ENCODE results near the gene SLX4IP.

Gene SLX4IP

DNA sequence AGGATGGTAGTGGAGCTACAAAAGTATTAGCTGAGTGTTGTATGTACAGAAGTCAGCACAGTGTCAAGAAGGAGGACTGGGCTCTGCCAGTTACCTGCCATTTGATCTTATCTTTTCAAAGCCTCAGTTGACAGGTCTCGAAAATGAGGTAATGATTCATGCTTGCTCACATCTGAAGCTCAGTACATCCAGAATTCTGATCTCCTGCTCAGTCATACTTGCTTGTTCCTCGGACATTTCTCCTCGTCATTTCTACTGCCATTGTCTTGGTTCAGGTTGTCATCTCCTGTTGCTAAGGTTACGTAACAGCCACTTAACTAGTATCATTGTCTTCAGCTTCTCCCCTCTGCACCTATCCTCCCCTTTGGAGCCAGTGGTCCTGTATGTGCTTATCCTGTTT is 89.5 kb downstream of the SLX4IP start:
- H4K20me1 ChIP-seq (ENCODE audit: insufficient read depth, low read length): no peaks in the 10 kb centered on the region
- H3K79me2 ChIP-seq (ENCODE audit: low read length): 0 out of 2 replicates have a peak, but pooled peaks cover 3% of the 10 kb centered on the region
- no peak overlapping the region for H3K9ac ChIP-seq (ENCODE audit: low read length)
- no peak overlapping the region for H3K4me2 ChIP-seq (ENCODE audit: low read length)
- no peaks in the 10 kb centered on the region for H3K4me1 ChIP-seq (ENCODE audit: low read length)
- TF ChIP-seq EZH2phosphoT487 (IDR thresholded peaks at IDR 0.05; ENCODE audit: low read depth): no peak
- TF ChIP-seq CTCF (IDR thresholded peaks at IDR 0.05; ENCODE audit: low read depth, low read length): no peak
- no peak overlapping the region for H3K27ac ChIP-seq (ENCODE audit: low read length)
- H2AFZ ChIP-seq (ENCODE audit: low read depth, low read length): no peak overlapping the region
- no peaks in the 10 kb centered on the region for H3K36me3 ChIP-seq (replicated peaks; ENCODE audit: low read depth, low read length)
- H3K27me3 ChIP-seq (ENCODE audit: low read depth, low read length): no peaks in the 10 kb centered on the region
- H3K4me3 ChIP-seq (ENCODE audit: low read length): no peak overlapping the region
- no peaks in the 10 kb centered on the region for H3K9me3 ChIP-seq (ENCODE audit: insufficient read depth, low read length)

DNA sequence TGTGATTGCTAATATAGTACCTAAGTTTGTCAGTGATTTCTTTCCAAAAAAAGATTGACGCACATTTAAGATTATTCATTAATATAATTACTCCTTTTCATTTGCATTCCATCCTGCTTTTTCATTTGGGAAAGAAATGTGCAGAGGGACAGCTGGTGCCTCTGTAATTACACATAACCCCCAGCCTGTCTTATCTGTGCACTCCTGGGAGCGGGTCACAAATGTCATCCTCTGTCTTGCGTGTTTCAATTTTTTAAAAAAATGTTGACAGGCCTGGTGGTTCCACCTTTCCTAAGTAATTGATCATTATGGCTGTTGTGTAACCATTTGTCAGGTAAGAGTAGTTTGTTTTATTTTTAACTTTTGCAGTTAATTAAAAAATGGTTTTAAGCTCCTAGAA is 92.7 kb downstream of the SLX4IP start:
- Histone ChIP-seq H3K4me2 (ENCODE audit: low read length) (no peak overlapping the region), H3K27me3 (ENCODE audit: low read depth, low read length) (no peaks in the 10 kb centered on the region), H3K36me3 (replicated peaks; ENCODE audit: low read depth, low read length) (no peaks in the 10 kb centered on the region), H3K9ac (ENCODE audit: low read length) (no peak overlapping the region), H3K79me2 (ENCODE audit: low read length) (no peaks in the 10 kb centered on the region), H3K4me1 (ENCODE audit: low read length) (no peaks in the 10 kb centered on the region), H4K20me1 (ENCODE audit: insufficient read depth, low read length) (no peaks in the 10 kb centered on the region), H3K4me3 (ENCODE audit: low read length) (no peak overlapping the region), H2AFZ (ENCODE audit: low read depth, low read length) (no peak overlapping the region), H3K9me3 (ENCODE audit: insufficient read depth, low read length) (no peaks in the 10 kb centered on the region), H3K27ac (ENCODE audit: low read length) (no peak overlapping the region)
- TF ChIP-seq CTCF (IDR thresholded peaks at IDR 0.05; ENCODE audit: low read depth, low read length): no peak
- TF ChIP-seq EZH2phosphoT487 (IDR thresholded peaks at IDR 0.05; ENCODE audit: low read depth): no peak

GRCh38 chr20:10530883-10531282 is 95.8 kb downstream of the SLX4IP start:
- H3K36me3 ChIP-seq (replicated peaks; ENCODE audit: low read depth, low read length): no peaks in the 10 kb centered on the region
- no peaks in the 10 kb centered on the region for H3K27me3 ChIP-seq (ENCODE audit: low read depth, low read length)
- H3K4me3 ChIP-seq (ENCODE audit: low read length): no peak overlapping the region
- H3K9me3 ChIP-seq (ENCODE audit: insufficient read depth, low read length): no peaks in the 10 kb centered on the region
- H3K9ac ChIP-seq (ENCODE audit: low read length): no peak overlapping the region
- H2AFZ ChIP-seq (ENCODE audit: low read depth, low read length): no peak overlapping the region
- H3K4me2 ChIP-seq (ENCODE audit: low read length): no peak overlapping the region
- no peaks in the 10 kb centered on the region for H4K20me1 ChIP-seq (ENCODE audit: insufficient read depth, low read length)
- no peak overlapping the region for H3K27ac ChIP-seq (ENCODE audit: low read length)
- H3K4me1 ChIP-seq (ENCODE audit: low read length): no peaks in the 10 kb centered on the region
- TF ChIP-seq EZH2phosphoT487 (IDR thresholded peaks at IDR 0.05; ENCODE audit: low read depth) (no peak), CTCF (IDR thresholded peaks at IDR 0.05; ENCODE audit: low read depth, low read length) (no peak)
- H3K79me2 ChIP-seq (ENCODE audit: low read length): no peaks in the 10 kb centered on the region

DNA sequence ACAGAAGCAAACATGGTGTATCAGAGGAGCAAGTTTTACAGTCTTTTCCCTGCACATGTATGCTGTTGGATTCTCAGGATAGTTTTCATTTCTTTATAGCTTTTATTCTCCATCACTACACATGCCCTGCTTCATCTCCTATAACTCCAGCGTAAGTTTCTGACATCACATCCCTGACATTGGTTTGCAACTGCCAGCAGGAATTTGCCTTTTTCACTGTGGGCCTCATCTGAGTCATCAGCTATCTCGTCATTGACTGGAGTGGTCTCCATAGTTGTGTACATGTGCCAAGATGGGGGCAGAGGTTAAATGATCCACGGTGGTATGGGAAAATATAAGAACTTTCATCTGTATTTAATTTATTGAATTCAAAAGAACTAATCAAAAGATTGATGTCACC is 96.7 kb downstream of the SLX4IP start:
- H3K9ac ChIP-seq (ENCODE audit: low read length): no peak overlapping the region
- H3K4me2 ChIP-seq (ENCODE audit: low read length): no peak overlapping the region
- no peaks in the 10 kb centered on the region for H3K4me1 ChIP-seq (ENCODE audit: low read length)
- no peaks in the 10 kb centered on the region for H3K36me3 ChIP-seq (replicated peaks; ENCODE audit: low read depth, low read length)
- no peak for TF ChIP-seq CTCF (IDR thresholded peaks at IDR 0.05; ENCODE audit: low read depth, low read length)
- no peak for TF ChIP-seq EZH2phosphoT487 (IDR thresholded peaks at IDR 0.05; ENCODE audit: low read depth)
- no peak overlapping the region for H3K4me3 ChIP-seq (ENCODE audit: low read length)
- no peaks in the 10 kb centered on the region for H3K27me3 ChIP-seq (ENCODE audit: low read depth, low read length)
- H4K20me1 ChIP-seq (ENCODE audit: insufficient read depth, low read length): no peaks in the 10 kb centered on the region
- no peak overlapping the region for H2AFZ ChIP-seq (ENCODE audit: low read depth, low read length)
- H3K27ac ChIP-seq (ENCODE audit: low read length): no peak overlapping the region
- H3K79me2 ChIP-seq (ENCODE audit: low read length): no peaks in the 10 kb centered on the region
- no peaks in the 10 kb centered on the region for H3K9me3 ChIP-seq (ENCODE audit: insufficient read depth, low read length)
